DND-41 (cell line): Measurements from ENCODE around the gene LTB4R.

Experiments used
- ATAC-seq: fragments of 200-7000 bp; cut with Tn5 transposase; 3 replicates; pipeline ENCODE4 v1.9.1; 2021; ENCODE audit warnings: low read depth; ENCODE audit not compliant: insufficient read depth
- DNase-seq: peaks from one replicate; pipeline ENCODE4 v3.0.0-alpha.2; 2020
- H2AFZ ChIP-seq: 2 replicates; pipeline ENCODE4 v1.6.0; 2012; ENCODE audit warnings: low read depth, low read length
- H3K27ac ChIP-seq: 2 replicates; pipeline ENCODE4 v1.5.1; 2012; ENCODE audit warnings: low read length, inconsistent platforms
- H3K27me3 ChIP-seq: fragments of 200-600 bp; sonication (generic); 2 replicates; pipeline ENCODE4 v1.6.0; 2012; ENCODE audit warnings: low read length, mild to moderate bottlenecking, inconsistent platforms; ENCODE audit not compliant: insufficient read depth, poor library complexity
- H3K36me3 ChIP-seq: 2 replicates; pipeline ENCODE4 v1.5.1; 2012; ENCODE audit warnings: low read length, inconsistent platforms; ENCODE audit not compliant: insufficient read depth
- H3K4me1 ChIP-seq: 2 replicates; pipeline ENCODE4 v1.5.1; 2012; ENCODE audit warnings: mild to moderate bottlenecking, low read length; ENCODE audit not compliant: insufficient read depth
- H3K4me2 ChIP-seq: 2 replicates; pipeline ENCODE4 v1.6.0; 2012; ENCODE audit warnings: mild to moderate bottlenecking, moderate library complexity, low read length, inconsistent platforms; ENCODE audit not compliant: insufficient read depth
- H3K4me3 ChIP-seq, 2 experiments: fragments of 200-600 bp in 1 of 2; shearing (Covaris generic) in 1 of 2; 2 replicates each; pipeline ENCODE4 v1.5.1; 2012 to 2016; ENCODE audit warnings: inconsistent platforms in 2 of 2, low read length in 2 of 2, mild to moderate bottlenecking in 2 of 2, low read depth in 1 of 2, moderate library complexity in 1 of 2
- H3K79me2 ChIP-seq: 2 replicates; pipeline ENCODE4 v1.6.0; 2012; ENCODE audit warnings: low read length, inconsistent platforms; ENCODE audit not compliant: insufficient read depth
- H3K9ac ChIP-seq: 2 replicates; pipeline ENCODE4 v1.6.0; 2012; ENCODE audit warnings: low read depth, mild to moderate bottlenecking, inconsistent platforms, low read length, moderate library complexity
- H3K9me3 ChIP-seq: 2 replicates; pipeline ENCODE4 v1.5.1; 2012; ENCODE audit warnings: low read length, moderate library complexity, mild to moderate bottlenecking, inconsistent platforms; ENCODE audit not compliant: insufficient read depth, severe bottlenecking
- H4K20me1 ChIP-seq: 2 replicates; pipeline ENCODE4 v1.6.0; 2012; ENCODE audit warnings: low read length; ENCODE audit not compliant: insufficient read depth
- CTCF ChIP-seq: IDR thresholded peaks from 2 replicates; pipeline ENCODE4 v1.5.1; 2012; ENCODE audit warnings: borderline replicate concordance, low read length, moderate library complexity, mild to moderate bottlenecking; ENCODE audit not compliant: poor library complexity, severe bottlenecking; ENCODE audit errors: extremely low read depth
- EZH2 ChIP-seq: IDR thresholded peaks from 3 replicates; pipeline ENCODE4 v1.6.1; 2012; ENCODE audit warnings: borderline replicate concordance, low read depth, mild to moderate bottlenecking, moderate library complexity, low read length, inconsistent platforms; ENCODE audit not compliant: severe bottlenecking

LTB4R gene

DNA sequence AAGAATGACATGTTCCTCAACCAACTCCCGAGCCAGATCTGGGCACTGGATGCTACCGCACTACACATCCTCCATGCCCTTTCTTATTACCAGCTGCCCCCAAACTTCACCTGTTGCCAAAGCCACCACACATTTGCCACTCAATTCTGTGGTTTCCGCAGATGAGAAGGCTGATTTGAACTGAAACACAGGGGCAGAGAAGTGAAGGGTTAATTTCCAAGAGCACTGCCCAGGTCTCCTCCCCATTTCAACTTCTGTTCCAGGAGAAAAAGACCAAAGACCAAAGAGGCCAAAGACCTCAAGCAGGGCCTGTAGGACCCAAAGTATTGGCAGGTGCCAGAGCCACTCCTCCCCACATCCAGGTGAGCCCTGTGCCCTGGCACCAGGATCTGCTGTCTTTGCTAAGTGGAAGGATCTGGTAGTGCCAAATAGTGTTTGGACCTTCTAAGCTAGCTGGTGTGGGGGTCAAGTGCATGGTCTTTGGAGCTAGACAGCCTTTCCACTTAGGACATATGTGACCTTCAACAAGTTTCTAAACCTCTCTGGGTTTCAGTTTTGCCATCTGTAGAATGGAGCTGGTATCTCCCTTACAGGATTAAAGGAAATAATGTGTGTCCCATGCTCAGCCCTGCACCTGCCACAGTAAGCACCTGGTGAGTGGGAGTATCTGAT, 19.7 kb upstream of the LTB4R start:
- H3K9me3 ChIP-seq: no peaks in the 10 kb centered on the region
- DNase-seq (no peak), ATAC-seq (no peak)
- TF ChIP-seq EZH2: no peak
- no peak for TF ChIP-seq CTCF
- no peak overlapping the region for H3K4me2 ChIP-seq
- H2AFZ ChIP-seq: no peak overlapping the region
- no peaks in the 10 kb centered on the region for H3K79me2 ChIP-seq
- no peaks in the 10 kb centered on the region for H3K27me3 ChIP-seq
- peaks cover 2% of the 10 kb centered on the region; the same call in 1 of the 2 replicates for H3K4me1 ChIP-seq
- no peak overlapping the region for H3K9ac ChIP-seq
- H4K20me1 ChIP-seq: no peaks in the 10 kb centered on the region
- H3K4me3 ChIP-seq: no peak overlapping the region
- peaks cover 40% of the 10 kb centered on the region for H3K36me3 ChIP-seq
- no peak overlapping the region for H3K27ac ChIP-seq

GRCh38 chr14:24292118-24292807, 19.0 kb upstream of the LTB4R start:
- Histone ChIP-seq H3K27ac (no peak overlapping the region), H3K9me3 (no peaks in the 10 kb centered on the region), H3K9ac (no peak overlapping the region), H3K4me1 (peaks cover 9% of the 10 kb centered on the region; the same call in 1 of the 2 replicates), H3K36me3 (peaks cover 40% of the 10 kb centered on the region), H2AFZ (no peak overlapping the region), H4K20me1 (no peaks in the 10 kb centered on the region), H3K27me3 (no peaks in the 10 kb centered on the region), H3K4me2 (no peak overlapping the region), H3K79me2 (no peaks in the 10 kb centered on the region), H3K4me3 (no peak overlapping the region)
- ATAC-seq (no peak), DNase-seq (no peak)
- TF ChIP-seq CTCF: no peak

DNA sequence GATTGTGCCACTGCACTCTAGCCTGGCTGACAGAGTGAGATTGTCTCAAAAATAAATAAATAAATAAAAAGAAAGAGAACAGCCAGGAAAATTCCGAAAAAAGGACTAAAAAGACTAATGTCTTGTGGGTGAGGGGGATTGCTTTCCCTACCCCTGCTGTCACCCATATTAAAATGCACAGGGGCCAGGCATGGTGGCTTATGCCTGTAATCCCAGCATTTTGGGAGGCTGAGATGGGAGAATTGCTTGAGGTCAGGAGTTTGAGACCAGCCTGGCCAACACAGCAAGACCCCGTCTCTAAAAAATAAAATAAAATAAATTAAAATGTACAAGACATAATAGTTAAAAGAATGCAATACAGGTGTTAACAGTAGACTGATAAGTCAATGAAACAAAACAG, 17.8 kb upstream of the LTB4R start:
- Histone ChIP-seq H3K36me3 (peaks cover 40% of the 10 kb centered on the region), H3K9ac (no peak overlapping the region)

More for the DNA sequence above, 17.8 kb upstream of the LTB4R start:
- no peak for DNase-seq
- no peak overlapping the region for H3K4me3 ChIP-seq
- H4K20me1 ChIP-seq: no peaks in the 10 kb centered on the region
- no peaks in the 10 kb centered on the region for H3K27me3 ChIP-seq
- ATAC-seq: no peak
- no peaks in the 10 kb centered on the region for H3K9me3 ChIP-seq
- no peaks in the 10 kb centered on the region for H3K79me2 ChIP-seq
- no peak overlapping the region for H3K4me2 ChIP-seq
- H3K27ac ChIP-seq: no peak overlapping the region
- peaks cover 19% of the 10 kb centered on the region for H3K4me1 ChIP-seq
- no peak overlapping the region for H2AFZ ChIP-seq
- no peak for TF ChIP-seq EZH2
- no peak for TF ChIP-seq CTCF
